Astrocyte of the cerebellum (primary cell): ENCODE data around the gene SPAST.
A peak's percentile ranks its signal among the peaks of the same experiment; 100 is the strongest.
"Not testable (repeated sequence)": the region's sequence is repeated elsewhere in the genome, so short reads cannot be mapped to it uniquely, and the experiment has no call there.

Source experiments
- DNase-seq: peaks from one replicate; pipeline ENCODE4 v3.0.0-alpha.2; 2011; ENCODE audit warnings: low read depth
- H3K4me3 ChIP-seq: 2 replicates; pipeline ENCODE4 v1.5.1; 2011; ENCODE audit warnings: mild to moderate bottlenecking, low read depth, low read length, moderate library complexity
- CTCF ChIP-seq: IDR thresholded peaks from 2 replicates; pipeline ENCODE4 v1.5.1; 2012; ENCODE audit warnings: low read length, low read depth, moderate library complexity, mild to moderate bottlenecking; ENCODE audit errors: missing control alignments
- in situ Hi-C: cut with HindIII; loops from 2 replicates; pipeline ENCODE4 v1.10.0; 2017; ENCODE audit warnings: low sequenced_read_pairs

The SPAST gene

GRCh38 chr2:32128636-32129035 lies 65.3 kb downstream of the SPAST start:
- H3K4me3 ChIP-seq: no peak overlapping the region
- TF ChIP-seq CTCF: no peak
- in situ Hi-C loops: no loop called here
- DNase-seq: no peak

- in situ Hi-C loops: no loop called here
- DNase-seq: no peak
- no peak for TF ChIP-seq CTCF
- H3K4me3 ChIP-seq: no peak overlapping the region
These were observed 65.7 kb downstream of the SPAST start for GRCh38 chr2:32129086-32129485.

- TF ChIP-seq CTCF: peak; percentile 17
- DNase-seq: peak; percentile 34
- in situ Hi-C loops: no loop called here
These were observed 72.1 kb downstream of the SPAST start for GRCh38 chr2:32135409-32135808.

GRCh38 chr2:32136097-32136496 lies 72.7 kb downstream of the SPAST start:
- TF ChIP-seq CTCF: no peak
- in situ Hi-C loops: no loop called here

More at GRCh38 chr2:32135409-32135808, 72.1 kb downstream of the SPAST start:
- H3K4me3 ChIP-seq: no peak overlapping the region

GRCh38 chr2:32151544-32151943 lies 88.2 kb downstream of the SPAST start:
- H3K4me3 ChIP-seq, DNase-seq, in situ Hi-C loops: not testable (repeated sequence)

More at GRCh38 chr2:32136097-32136496, 72.7 kb downstream of the SPAST start:
- DNase-seq: no peak
- no peak overlapping the region for H3K4me3 ChIP-seq

GRCh38 chr2:32159678-32160077 lies 96.3 kb downstream of the SPAST start:
- in situ Hi-C loops: no loop called here
- DNase-seq: no peak
- no peak for TF ChIP-seq CTCF
- H3K4me3 ChIP-seq: no peak overlapping the region

GRCh38 chr2:32161296-32161695 lies 97.9 kb downstream of the SPAST start:
- H3K4me3 ChIP-seq: no peak overlapping the region
- in situ Hi-C loops: no loop called here

GRCh38 chr2:32164254-32164653 lies 100.9 kb downstream of the SPAST start:
- in situ Hi-C loops, DNase-seq, H3K4me3 ChIP-seq: not testable (repeated sequence)

More at GRCh38 chr2:32161296-32161695, 97.9 kb downstream of the SPAST start:
- no peak for DNase-seq
- TF ChIP-seq CTCF: no peak

- DNase-seq, in situ Hi-C loops: not testable (repeated sequence)
- H3K4me3 ChIP-seq: peak overlapping the region; percentile 81
These were observed 101.6 kb downstream of the SPAST start for GRCh38 chr2:32165027-32165347.
